DND-41 (cell line): ENCODE measurements around the gene PHGDH.
"Not testable (repeated sequence)": the region's sequence is repeated elsewhere in the genome, so short reads cannot be mapped to it uniquely, and the experiment has no call there.

ENCODE experiments used
- CTCF ChIP-seq: IDR thresholded peaks from 2 replicates; pipeline ENCODE4 v1.5.1; 2012; ENCODE audit warnings: borderline replicate concordance, low read length, moderate library complexity, mild to moderate bottlenecking; ENCODE audit not compliant: poor library complexity, severe bottlenecking; ENCODE audit errors: extremely low read depth
- EZH2 ChIP-seq: IDR thresholded peaks from 3 replicates; pipeline ENCODE4 v1.6.1; 2012; ENCODE audit warnings: borderline replicate concordance, low read depth, mild to moderate bottlenecking, moderate library complexity, low read length, inconsistent platforms; ENCODE audit not compliant: severe bottlenecking

DNA sequence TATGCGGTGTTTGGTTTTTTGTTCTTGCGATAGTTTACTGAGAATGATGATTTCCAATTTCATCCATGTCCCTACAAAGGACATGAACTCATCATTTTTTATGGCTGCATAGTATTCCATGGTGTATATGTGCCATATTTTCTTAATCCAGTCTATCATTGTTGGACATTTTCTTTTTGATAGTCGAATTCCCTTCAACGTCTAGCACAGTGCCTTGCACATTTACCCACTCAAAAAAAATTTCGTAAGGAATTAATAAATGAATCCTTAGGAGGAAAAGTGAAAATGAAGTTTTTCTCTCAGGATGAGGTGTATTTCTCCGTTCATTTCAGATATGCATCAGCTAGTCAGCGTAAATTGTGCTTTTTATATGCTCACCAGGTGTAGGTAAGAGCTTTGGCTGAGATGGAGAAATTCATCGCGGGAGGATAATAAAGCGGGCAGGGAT lies 354 bp upstream of the PHGDH start:
- TF ChIP-seq CTCF, EZH2: not testable (repeated sequence)
